Osteocyte (in vitro differentiated cells): ENCODE results near the gene SEMA4C. TPM values are rescaled to one million over a fixed set of nuclear protein-coding genes. Genes with fewer than 3 reads are reported as not detected.
A peak's percentile ranks its signal among the peaks of the same experiment; 100 is the strongest.

ENCODE experiments used
- DNase-seq: peaks from one replicate; pipeline ENCODE4 v3.0.0; 2021; ENCODE audit warnings: mixed read lengths; ENCODE audit not compliant: unreplicated experiment; ENCODE audit errors: extremely low spot score
- H3K27ac Mint-ChIP-seq: one replicate; pipeline ENCODE4 v1.8.0; 2021; ENCODE audit warnings: mild to moderate bottlenecking, mixed read lengths; ENCODE audit not compliant: unreplicated experiment
- H3K27me3 Mint-ChIP-seq: one replicate; pipeline ENCODE4 v1.8.0; 2021; ENCODE audit warnings: mixed read lengths; ENCODE audit not compliant: unreplicated experiment
- H3K36me3 Mint-ChIP-seq: one replicate; pipeline ENCODE4 v1.8.0; 2021; ENCODE audit warnings: mixed read lengths; ENCODE audit not compliant: unreplicated experiment
- H3K4me1 Mint-ChIP-seq: one replicate; pipeline ENCODE4 v1.8.0; 2021; ENCODE audit warnings: mixed read lengths; ENCODE audit not compliant: unreplicated experiment
- H3K4me3 Mint-ChIP-seq: one replicate; pipeline ENCODE4 v1.8.0; 2021; ENCODE audit warnings: mild to moderate bottlenecking, moderate library complexity, mixed read lengths; ENCODE audit not compliant: unreplicated experiment
- H3K9me3 Mint-ChIP-seq: one replicate; pipeline ENCODE4 v1.8.0; 2021; ENCODE audit warnings: mixed read lengths; ENCODE audit not compliant: unreplicated experiment
- total RNA-seq: library from RNA; stranded (reverse); gene quantifications from 2 replicates; pipeline ENCODE4 v1.2.1, GENCODE V29; 2021
- TF ChIP-seq, protein P1 (sequence below): fragments of 200-600 bp; sonication (generic); IDR thresholded peaks from 2 replicates; pipeline ENCODE4 v1.5.0; 2021; ENCODE audit warnings: antibody characterized with exemption, mild to moderate bottlenecking, moderate library complexity

Gene SEMA4C
- total RNA-seq, 1 donor from 2014 or later = 33.8 TPM

DNA sequence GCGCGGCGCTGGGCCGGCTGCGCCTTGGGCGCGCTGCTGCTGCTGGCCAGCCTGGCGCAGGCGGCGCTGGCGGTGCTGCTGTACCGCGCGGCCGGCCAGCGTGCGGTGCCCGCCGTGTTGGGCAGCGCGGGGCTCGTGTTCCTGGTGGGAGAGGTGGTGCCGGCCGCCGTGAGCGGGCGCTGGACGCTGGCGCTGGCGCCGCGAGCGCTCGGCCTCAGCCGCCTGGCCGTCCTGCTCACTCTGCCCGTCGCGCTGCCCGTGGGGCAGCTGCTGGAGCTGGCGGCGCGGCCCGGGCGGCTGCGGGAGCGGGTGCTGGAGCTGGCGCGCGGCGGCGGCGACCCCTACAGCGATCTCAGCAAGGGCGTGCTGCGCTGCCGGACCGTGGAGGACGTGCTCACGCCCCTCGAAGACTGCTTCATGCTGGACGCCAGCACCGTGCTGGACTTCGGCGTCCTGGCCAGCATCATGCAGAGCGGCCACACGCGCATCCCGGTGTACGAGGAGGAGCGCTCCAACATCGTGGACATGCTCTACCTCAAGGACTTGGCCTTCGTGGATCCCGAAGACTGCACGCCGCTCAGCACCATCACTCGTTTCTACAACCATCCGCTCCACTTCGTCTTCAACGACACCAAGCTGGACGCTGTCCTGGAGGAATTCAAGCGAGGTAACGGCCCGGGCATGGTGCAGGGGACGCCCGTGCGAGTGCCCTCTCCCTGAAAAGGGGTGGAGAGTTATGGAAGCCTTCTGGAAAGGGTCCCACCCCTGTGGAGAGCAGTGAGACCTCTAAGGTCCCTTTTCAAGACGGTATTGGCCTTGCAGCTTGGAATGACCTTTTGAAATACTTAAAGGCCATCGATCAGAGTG is 52.8 kb downstream of the SEMA4C start:
- no peak for DNase-seq
- no peaks in the 10 kb centered on the region for H3K9me3 Mint-ChIP-seq
- H3K4me3 Mint-ChIP-seq = peak overlapping the region; percentile 71
- peaks cover 18% of the 10 kb centered on the region for H3K36me3 Mint-ChIP-seq
- H3K27ac Mint-ChIP-seq = no peak overlapping the region
- peaks cover 29% of the 10 kb centered on the region for H3K4me1 Mint-ChIP-seq
- H3K27me3 Mint-ChIP-seq = no peaks in the 10 kb centered on the region
- TF ChIP-seq, protein P1, sequence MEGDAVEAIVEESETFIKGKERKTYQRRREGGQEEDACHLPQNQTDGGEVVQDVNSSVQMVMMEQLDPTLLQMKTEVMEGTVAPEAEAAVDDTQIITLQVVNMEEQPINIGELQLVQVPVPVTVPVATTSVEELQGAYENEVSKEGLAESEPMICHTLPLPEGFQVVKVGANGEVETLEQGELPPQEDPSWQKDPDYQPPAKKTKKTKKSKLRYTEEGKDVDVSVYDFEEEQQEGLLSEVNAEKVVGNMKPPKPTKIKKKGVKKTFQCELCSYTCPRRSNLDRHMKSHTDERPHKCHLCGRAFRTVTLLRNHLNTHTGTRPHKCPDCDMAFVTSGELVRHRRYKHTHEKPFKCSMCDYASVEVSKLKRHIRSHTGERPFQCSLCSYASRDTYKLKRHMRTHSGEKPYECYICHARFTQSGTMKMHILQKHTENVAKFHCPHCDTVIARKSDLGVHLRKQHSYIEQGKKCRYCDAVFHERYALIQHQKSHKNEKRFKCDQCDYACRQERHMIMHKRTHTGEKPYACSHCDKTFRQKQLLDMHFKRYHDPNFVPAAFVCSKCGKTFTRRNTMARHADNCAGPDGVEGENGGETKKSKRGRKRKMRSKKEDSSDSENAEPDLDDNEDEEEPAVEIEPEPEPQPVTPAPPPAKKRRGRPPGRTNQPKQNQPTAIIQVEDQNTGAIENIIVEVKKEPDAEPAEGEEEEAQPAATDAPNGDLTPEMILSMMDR = no peak

DNA sequence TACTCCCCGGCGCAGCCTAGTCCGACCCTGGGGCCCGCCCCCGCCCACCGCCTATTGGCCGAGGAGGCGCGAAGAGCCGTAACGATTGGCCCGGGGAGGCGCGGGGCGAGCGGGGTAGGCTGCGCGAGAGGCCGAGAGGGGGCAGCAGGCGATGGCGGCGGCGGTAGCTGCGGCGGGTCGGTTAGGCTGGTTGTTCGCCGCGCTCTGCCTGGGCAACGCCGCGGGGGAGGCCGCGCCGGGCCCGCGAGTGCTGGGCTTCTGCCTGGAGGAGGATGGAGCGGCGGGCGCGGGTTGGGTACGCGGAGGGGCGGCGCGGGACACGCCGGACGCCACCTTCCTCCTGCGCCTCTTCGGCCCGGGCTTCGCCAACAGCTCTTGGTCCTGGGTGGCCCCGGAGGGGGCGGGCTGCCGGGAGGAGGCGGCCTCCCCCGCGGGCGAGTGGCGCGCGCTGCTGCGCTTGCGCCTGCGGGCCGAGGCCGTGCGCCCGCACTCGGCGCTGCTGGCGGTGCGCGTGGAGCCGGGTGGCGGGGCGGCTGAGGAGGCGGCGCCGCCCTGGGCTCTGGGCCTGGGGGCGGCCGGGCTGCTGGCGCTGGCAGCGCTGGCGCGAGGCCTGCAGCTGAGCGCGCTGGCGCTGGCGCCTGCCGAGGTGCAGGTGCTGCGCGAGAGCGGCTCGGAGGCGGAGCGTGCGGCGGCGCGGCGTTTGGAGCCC is 53.6 kb downstream of the SEMA4C start, which contains the start of gene CNNM3:
Gene CNNM3, plus strand, starts transcription at position 142 of the 709 bp plus-strand sequence. Its CDS starts 10 bp downstream, at position 152.
- Mint-ChIP-seq H3K4me3 (peak within 1 kb of the TSS; percentile 85), H3K36me3 (peaks cover 17% of the 10 kb centered on the region), H3K4me1 (peaks cover 29% of the 10 kb centered on the region), H3K27me3 (no peaks in the 10 kb centered on the region), H3K27ac (peak within 1 kb of the TSS; percentile 88), H3K9me3 (no peaks in the 10 kb centered on the region)
- TF ChIP-seq, protein P1 = peak; percentile 81
- peak; percentile 98 for DNase-seq

DNA sequence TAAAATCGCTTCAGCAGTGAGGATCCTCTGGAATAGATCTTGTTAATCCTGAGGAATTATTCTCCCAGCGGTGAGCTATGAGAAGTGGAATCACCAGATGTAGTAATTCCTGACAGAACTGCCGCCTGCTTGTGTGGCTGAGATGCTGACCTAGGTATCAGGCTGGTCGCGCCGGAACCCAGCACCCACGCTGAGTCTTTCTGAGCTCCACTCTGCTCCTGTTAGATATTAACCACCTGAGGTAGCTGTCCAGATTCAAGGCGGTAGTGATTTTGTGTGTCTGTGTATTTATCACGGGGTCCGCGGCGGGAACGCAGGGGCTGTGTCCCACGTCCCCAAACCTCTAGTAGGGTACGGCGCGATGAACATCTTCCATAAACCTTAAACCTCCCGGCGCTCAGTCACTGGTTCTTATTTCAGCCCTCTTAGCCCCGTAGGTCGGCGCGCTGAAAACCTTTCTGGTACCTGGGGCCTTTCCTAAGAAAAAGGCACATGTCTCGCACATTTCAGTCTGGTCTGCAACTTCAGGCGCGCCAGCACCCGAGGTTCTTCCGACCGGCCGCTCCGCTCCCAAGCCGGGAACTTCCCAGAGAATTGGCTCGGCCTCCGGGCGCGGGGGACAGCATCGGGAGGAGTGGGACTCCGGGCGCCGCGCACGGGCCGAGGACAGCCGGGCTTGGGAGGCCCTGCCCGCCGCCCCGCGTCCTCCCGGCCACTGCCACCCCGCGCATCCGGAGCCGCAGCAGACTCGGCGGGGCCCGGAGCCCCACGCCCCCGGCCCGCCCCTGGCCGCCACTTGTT is 54.4 kb downstream of the SEMA4C start:
- Mint-ChIP-seq H3K4me3 (peak overlapping the region; percentile 85), H3K27me3 (no peaks in the 10 kb centered on the region), H3K4me1 (peaks cover 29% of the 10 kb centered on the region), H3K36me3 (peaks cover 14% of the 10 kb centered on the region), H3K27ac (peak overlapping the region; percentile 88), H3K9me3 (no peaks in the 10 kb centered on the region)
- TF ChIP-seq, protein P1 = no peak
- no peak for DNase-seq

DNA sequence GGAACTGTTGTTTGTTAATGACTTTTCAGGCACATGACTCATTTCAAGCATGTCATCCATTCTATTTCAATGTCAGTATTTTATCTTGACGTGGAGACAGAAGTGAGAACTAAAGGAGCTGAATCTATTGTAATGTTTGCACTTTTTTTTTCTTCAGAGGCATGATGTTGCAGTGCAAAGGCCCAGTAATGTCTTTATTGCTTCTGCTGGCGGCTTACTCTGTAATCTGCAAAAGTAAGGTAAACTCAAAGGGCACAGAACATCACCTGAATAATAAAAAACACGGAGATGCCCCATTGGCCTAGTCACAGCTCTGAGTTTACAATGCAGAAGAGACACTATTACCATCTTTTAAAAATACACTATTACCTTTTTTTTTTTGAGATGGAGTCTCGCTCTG is 56.2 kb downstream of the SEMA4C start:
- Mint-ChIP-seq H3K4me3 (no peak overlapping the region), H3K27ac (no peak overlapping the region)

More for the DNA sequence above, 56.2 kb downstream of the SEMA4C start:
- DNase-seq = no peak
- Mint-ChIP-seq H3K27me3 (no peaks in the 10 kb centered on the region), H3K4me1 (peaks cover 22% of the 10 kb centered on the region), H3K9me3 (no peaks in the 10 kb centered on the region), H3K36me3 (no peaks in the 10 kb centered on the region)
- TF ChIP-seq, protein P1 = no peak
